ENCODE measurements around the gene PPP2R3A.

Gene PPP2R3A

DNA sequence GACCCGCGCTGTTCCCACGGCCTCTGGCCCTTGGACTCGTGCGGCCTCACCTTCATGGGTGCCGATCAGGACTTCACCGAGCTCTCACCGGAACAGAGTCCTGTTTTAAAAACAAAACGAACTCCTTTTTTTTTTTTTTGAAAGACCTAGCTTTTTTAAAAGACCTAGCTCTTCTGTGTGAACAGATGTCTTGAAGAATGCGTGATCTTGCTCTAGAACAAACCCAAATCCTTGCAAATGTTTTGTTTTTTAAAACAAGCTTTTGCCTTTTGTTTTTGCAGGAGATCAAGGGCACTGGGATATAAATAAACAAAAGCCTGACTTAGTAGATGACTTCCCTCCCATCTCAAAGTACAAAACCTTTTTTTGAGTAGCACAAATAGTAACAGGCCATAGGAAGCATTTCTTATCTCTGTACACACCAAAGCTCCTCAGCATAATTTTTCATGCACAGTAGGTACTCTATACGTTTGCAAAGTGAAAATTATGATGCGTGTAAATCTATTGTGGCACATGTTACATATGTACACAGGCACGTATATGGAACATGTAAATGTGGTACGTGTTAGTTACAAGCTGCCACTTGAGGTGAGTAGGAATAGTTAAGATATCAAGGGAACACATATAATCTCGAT, 231.7 kb downstream of the PPP2R3A start:
- no peak for DNase-seq

Measured in CD4-positive, alpha-beta T cell treated with Interleukin-6 for 4 hours (primary cell).